Stimulated activated naive CD8-positive, alpha-beta T cell treated with anti-CD3 and anti-CD28 coated beads, Interleukin-15, amount 100 ng/mL, for 72 hours (primary cell): ENCODE results near the gene AKR1A1.
A peak's percentile ranks its signal among the peaks of the same experiment; 100 is the strongest.
"Not testable (repeated sequence)": the region's sequence is repeated elsewhere in the genome, so short reads cannot be mapped to it uniquely, and the experiment has no call there.

Experiments
- ATAC-seq: fragments of 150-1000 bp; cut with Tn5 transposase; 2 replicates; pipeline ENCODE4 v1.10.0; 2021; ENCODE audit warnings: mild to moderate bottlenecking, moderate library complexity
- DNase-seq, 2 donors: peaks; one replicate each; pipeline ENCODE4 v3.0.0; 2021 to 2022
- H3K27ac Mint-ChIP-seq, 2 donors: one replicate each; pipeline ENCODE4 v1.8.0; 2022; ENCODE audit warnings: mild to moderate bottlenecking in 2 of 2, mixed read lengths in 2 of 2, moderate library complexity in 2 of 2
- H3K27me3 Mint-ChIP-seq: one replicate; pipeline ENCODE4 v1.8.0; 2022; ENCODE audit warnings: mixed read lengths
- H3K4me1 Mint-ChIP-seq: one replicate; pipeline ENCODE4 v1.8.0; 2022; ENCODE audit warnings: mild to moderate bottlenecking, mixed read lengths
- H3K4me3 Mint-ChIP-seq, 2 donors: one replicate each; pipeline ENCODE4 v1.8.0; 2022; ENCODE audit warnings: mild to moderate bottlenecking in 2 of 2, mixed read lengths in 2 of 2, moderate library complexity in 1 of 2
- H3K9me3 Mint-ChIP-seq, 2 donors: one replicate each; pipeline ENCODE4 v1.8.0; 2022; ENCODE audit warnings: mixed read lengths in 2 of 2

Gene AKR1A1

GRCh38 chr1:45550401-45551351, at the start of gene AKR1A1:
AKR1A1 (plus strand) TSS chr1:45550826; CDS start chr1:45561795, 10,969 bp downstream.
- no peaks in the 10 kb centered on the region for H3K27me3 Mint-ChIP-seq
- H3K4me3 Mint-ChIP-seq = peak within 1 kb of the TSS; percentile 95
- no peaks in the 10 kb centered on the region for H3K9me3 Mint-ChIP-seq
- peak within 1 kb of the TSS; percentile 94 to 97 for H3K27ac Mint-ChIP-seq
- H3K4me1 Mint-ChIP-seq = peaks cover 26% of the 10 kb centered on the region
- DNase-seq (peak; percentile 89 to 90), ATAC-seq (peak; percentile 98)

DNA sequence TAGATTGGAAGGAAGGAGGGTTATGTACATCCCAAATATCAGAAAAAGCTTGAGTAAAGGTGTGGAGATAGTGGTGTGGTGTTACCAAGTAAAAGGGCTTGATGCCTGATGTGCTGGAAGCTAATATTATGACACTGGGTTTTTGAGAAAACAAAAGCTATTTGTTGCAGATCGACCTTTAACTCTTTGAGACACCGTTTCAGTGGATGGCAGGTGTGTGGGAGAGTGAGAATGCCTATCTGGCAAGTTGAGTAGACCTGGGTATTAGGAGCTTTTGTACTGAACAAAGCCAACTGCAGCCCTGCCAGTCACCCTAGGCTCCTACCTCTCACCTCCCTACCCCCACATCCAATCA, 49.1 kb upstream of the AKR1A1 start:
- ATAC-seq (no peak), DNase-seq (no peak)
- Mint-ChIP-seq H3K27ac (no peak overlapping the region), H3K4me3 (peak overlapping the region in 1 of 2 donors; percentile 93), H3K27me3 (no peaks in the 10 kb centered on the region), H3K9me3 (no peaks in the 10 kb centered on the region), H3K4me1 (peaks cover 36% of the 10 kb centered on the region)

DNA sequence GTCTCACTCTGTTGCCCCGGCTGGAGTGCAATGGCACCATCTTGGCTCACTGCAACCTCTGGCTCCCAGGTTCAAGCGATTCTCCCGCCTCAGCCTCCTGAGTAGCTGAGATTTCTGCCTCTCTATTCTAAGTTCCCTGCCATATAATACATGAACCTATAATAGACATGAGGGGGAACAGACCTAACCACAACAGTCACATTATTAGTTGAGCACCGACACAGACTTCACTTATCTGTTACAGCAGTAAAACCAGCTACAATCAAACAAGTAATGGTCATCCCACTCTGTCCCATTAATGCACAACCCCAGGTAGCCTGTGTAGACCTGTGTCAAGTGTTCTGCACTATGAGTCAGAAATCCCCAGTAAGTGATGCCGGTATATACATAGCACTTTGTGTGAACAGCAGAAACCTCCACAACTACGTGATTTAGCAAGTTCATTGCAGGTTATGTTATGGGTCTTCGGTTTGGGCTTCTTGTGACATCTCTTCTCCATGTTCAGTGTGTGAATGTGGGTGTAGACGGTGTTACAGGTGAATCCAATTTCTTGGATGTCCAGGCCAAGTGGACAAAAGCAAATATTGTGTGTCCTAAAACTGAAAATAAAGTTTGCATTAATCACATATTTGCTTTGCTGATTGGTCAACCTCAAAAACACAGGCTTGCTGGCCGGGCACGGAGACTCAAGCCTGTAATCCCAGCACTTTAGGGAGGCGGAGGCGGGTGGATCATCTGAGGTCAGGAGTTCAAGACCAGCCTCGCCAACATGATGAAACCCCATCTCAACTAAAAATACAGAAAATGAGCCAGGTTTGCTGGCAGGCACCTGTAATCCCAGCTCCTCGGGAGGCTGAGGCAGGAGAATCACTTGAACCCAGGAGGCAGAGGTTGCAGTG, 46.9 kb upstream of the AKR1A1 start:
- H3K9me3 Mint-ChIP-seq = no peaks in the 10 kb centered on the region

GRCh38 chr1:45507195-45507594, 43.4 kb upstream of the AKR1A1 start:
- Mint-ChIP-seq H3K27ac (no peak overlapping the region), H3K4me1 (peaks cover 13% of the 10 kb centered on the region), H3K4me3 (no peak overlapping the region), H3K9me3 (no peaks in the 10 kb centered on the region), H3K27me3 (no peaks in the 10 kb centered on the region)
- ATAC-seq = peak; percentile 22
- DNase-seq = no peak

More for the DNA sequence above, 46.9 kb upstream of the AKR1A1 start:
- Mint-ChIP-seq H3K4me1 (peaks cover 41% of the 10 kb centered on the region), H3K27ac (no peak overlapping the region), H3K4me3 (no peak overlapping the region), H3K27me3 (no peaks in the 10 kb centered on the region)
- no peak for DNase-seq
- no peak for ATAC-seq

GRCh38 chr1:45507893-45508292, 42.7 kb upstream of the AKR1A1 start:
- Mint-ChIP-seq H3K4me1 (peaks cover 12% of the 10 kb centered on the region), H3K9me3 (no peaks in the 10 kb centered on the region), H3K27me3 (no peaks in the 10 kb centered on the region), H3K4me3 (no peak overlapping the region), H3K27ac (peak overlapping the region in 1 of 2 donors; percentile 40)
- DNase-seq = no peak
- ATAC-seq = peak; percentile 11

DNA sequence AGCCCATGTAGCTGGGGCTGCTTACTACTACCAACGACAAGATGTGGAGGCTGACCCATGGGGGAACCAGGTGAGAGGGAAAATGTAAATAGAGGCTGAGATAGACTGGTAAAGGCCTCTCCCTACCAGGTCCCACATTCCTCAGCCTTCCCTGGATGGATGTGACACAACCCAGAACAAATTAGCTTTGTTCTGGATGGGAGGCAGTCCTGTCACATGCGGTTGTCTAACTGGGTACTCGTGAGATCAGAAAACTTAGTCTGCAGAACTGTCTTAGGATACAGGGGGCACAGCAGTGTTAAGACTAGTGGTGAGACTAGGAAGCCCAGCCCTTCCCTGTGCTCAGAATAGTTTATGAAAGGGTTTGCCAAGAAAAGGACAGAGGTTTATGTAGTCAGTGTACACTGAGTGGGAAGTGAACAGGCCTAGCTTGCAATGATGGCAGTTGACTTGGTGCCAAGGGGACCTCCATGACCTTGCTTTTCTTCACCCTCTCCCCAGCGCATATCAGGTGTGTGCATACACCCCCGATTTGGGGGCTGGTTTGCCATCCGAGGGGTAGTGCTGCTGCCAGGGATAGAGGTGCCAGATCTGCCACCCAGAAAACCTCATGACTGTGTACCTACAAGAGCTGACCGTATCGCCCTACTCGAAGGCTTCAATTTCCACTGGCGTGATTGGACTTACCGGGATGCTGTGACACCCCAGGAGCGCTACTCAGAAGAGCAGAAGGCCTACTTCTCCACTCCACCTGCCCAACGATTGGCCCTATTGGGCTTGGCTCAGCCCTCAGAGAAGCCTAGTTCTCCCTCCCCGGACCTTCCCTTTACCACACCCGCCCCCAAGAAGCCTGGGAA, 42.1 kb upstream of the AKR1A1 start:
- Mint-ChIP-seq H3K27me3 (no peaks in the 10 kb centered on the region), H3K27ac (peak overlapping the region in 1 of 2 donors; percentile 40), H3K4me3 (no peak overlapping the region), H3K9me3 (no peaks in the 10 kb centered on the region), H3K4me1 (peaks cover 17% of the 10 kb centered on the region)
- ATAC-seq (peak; percentile 58), DNase-seq (no peak)

DNA sequence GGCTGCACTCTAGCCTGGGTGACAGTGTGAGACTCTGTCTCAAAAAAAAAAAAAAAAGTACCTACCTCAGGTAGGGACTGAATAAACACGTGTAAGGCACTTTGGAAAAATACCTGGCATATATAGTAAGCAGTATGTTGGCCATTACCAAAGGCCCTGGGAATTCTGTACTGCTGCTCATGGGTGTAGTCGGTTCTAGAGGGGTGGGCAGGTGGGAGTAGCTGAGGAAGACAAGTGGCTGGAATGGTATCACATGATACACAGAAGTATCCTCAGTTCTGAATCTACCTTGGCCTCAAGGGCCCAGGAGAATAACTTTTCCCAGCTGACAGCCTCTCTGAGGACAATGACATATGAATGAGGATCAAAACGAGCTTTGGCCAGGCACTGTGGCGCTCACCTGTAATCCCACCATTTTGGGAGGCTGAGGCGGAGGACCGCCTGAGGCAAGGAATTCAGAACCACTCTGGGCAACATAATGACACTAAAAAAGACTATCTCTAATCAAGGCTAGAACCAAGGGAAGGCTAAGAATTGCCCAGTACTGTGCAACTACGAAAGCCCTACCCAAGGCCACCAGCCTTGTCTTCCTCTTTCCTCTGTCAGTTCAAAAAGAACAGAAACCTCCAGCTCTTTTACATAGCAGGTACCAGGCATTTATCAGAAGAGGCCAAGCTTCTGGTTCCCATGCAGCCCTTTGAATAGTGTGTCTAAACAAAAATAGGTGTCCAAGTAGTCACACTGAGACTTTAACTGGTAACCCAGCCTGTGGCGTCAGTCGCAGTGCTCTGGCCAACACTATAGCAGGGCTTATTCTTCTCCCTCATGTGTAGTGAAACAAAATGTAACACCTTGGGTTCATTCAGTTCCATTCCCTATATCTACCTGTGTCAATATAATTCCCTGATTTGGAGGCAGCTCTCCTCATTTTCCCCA, 40.3 kb upstream of the AKR1A1 start:
- DNase-seq (no peak), ATAC-seq (no peak)
- H3K4me3 Mint-ChIP-seq = no peak overlapping the region
- H3K27me3 Mint-ChIP-seq = no peaks in the 10 kb centered on the region
- H3K27ac Mint-ChIP-seq = no peak overlapping the region
- H3K9me3 Mint-ChIP-seq = no peaks in the 10 kb centered on the region
- peaks cover 17% of the 10 kb centered on the region for H3K4me1 Mint-ChIP-seq

DNA sequence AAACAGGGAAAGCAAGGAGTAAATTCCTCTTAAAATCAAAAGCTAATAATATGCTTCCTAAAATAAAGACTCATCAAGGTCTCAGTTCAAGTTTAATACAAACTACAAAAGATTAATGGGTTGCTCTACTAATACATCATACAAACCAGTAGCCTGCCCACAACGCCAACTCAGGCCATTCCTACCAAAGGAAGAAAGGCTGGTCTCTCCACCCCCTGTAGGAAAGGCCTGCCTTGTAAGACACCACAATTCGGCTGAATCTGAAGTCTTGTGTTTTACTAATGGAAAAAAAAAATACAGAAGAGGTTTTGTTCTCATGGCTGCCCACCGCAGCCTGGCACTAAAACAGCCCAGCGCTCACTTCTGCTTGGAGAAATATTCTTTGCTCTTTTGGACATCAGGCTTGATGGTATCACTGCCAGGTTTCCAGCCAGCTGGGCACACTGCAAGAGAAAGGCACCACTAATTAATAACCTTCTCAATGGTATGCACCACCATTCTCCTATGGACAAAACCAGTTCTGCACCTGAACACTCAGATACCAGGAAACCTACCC, 39.6 kb upstream of the AKR1A1 start:
- no peak overlapping the region for H3K27ac Mint-ChIP-seq
- no peaks in the 10 kb centered on the region for H3K27me3 Mint-ChIP-seq
- H3K4me3 Mint-ChIP-seq = no peak overlapping the region
- H3K9me3 Mint-ChIP-seq = no peaks in the 10 kb centered on the region
- DNase-seq (no peak), ATAC-seq (no peak)
- peaks cover 20% of the 10 kb centered on the region for H3K4me1 Mint-ChIP-seq

- Mint-ChIP-seq H3K4me3 (no peak overlapping the region), H3K27me3 (no peaks in the 10 kb centered on the region), H3K4me1 (peaks cover 27% of the 10 kb centered on the region), H3K27ac (peak overlapping the region; percentile 30 to 86), H3K9me3 (no peaks in the 10 kb centered on the region)
- DNase-seq = peak; percentile 56 to 68
- peak; percentile 85 for ATAC-seq
Measured at GRCh38 chr1:45512641-45513054, 38.0 kb upstream of the AKR1A1 start.

- not testable (repeated sequence) for H3K27me3 Mint-ChIP-seq, H3K9me3 Mint-ChIP-seq, DNase-seq, ATAC-seq, H3K4me3 Mint-ChIP-seq
- H3K4me1 Mint-ChIP-seq = peaks cover 27% of the 10 kb centered on the region
- peak overlapping the region in 1 of 2 donors; percentile 72 for H3K27ac Mint-ChIP-seq
Measured at GRCh38 chr1:45513532-45514260, 36.9 kb upstream of the AKR1A1 start.

DNA sequence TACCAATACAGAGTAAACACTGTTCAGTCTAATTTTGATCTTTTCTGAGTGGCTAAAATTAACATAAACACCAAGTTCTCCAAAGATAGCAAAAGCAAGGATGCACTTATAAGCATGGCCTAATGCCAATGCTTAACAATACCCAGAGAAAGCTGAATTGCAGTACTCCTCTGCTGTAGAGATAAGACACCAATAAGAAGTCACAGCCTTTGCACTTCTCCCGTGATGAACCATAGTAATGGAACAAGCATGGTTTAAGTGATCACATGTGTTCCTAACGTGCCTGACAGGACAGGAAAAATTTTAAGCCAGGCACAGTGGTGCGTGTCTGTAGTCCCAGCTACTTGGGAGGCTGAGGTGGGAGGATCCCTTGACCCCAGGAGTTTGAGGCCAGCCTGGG, 34.6 kb upstream of the AKR1A1 start:
- Mint-ChIP-seq H3K4me1 (peaks cover 43% of the 10 kb centered on the region), H3K4me3 (no peak overlapping the region), H3K27me3 (no peaks in the 10 kb centered on the region), H3K27ac (peak overlapping the region; percentile 8 to 78), H3K9me3 (no peaks in the 10 kb centered on the region)
- DNase-seq (no peak), ATAC-seq (no peak)

GRCh38 chr1:45516465-45516864, 34.2 kb upstream of the AKR1A1 start:
- DNase-seq = no peak
- H3K27me3 Mint-ChIP-seq = no peaks in the 10 kb centered on the region
- no peak overlapping the region for H3K4me3 Mint-ChIP-seq
- ATAC-seq = no peak
- no peaks in the 10 kb centered on the region for H3K9me3 Mint-ChIP-seq
- peaks cover 44% of the 10 kb centered on the region for H3K4me1 Mint-ChIP-seq
- H3K27ac Mint-ChIP-seq = peak overlapping the region; percentile 76 to 78

GRCh38 chr1:45518366-45518765, 32.3 kb upstream of the AKR1A1 start:
- not testable (repeated sequence) for ATAC-seq, DNase-seq, H3K27me3 Mint-ChIP-seq, H3K9me3 Mint-ChIP-seq
- Mint-ChIP-seq H3K4me3 (peak overlapping the region in 1 of 2 donors; percentile 2), H3K27ac (peak overlapping the region; percentile 51 to 66), H3K4me1 (peaks cover 59% of the 10 kb centered on the region)
